Left renal pelvis (tissue), 4 donors: ENCODE measurements around the gene BLOC1S6. TPM values are rescaled to one million over a fixed set of nuclear protein-coding genes. Genes with fewer than 3 reads are reported as not detected.
"Not testable (repeated sequence)": the region's sequence is repeated elsewhere in the genome, so short reads cannot be mapped to it uniquely, and the experiment has no call there.

Experiments used
- DNase-seq, 4 donors: peaks; one replicate each; pipeline ENCODE4 v3.0.0-alpha.2; 2013; ENCODE audit warnings: low read depth in 4 of 4, low spot score in 3 of 4
- polyA plus RNA-seq, 4 donors: library from polyadenylated mRNA; unstranded; fragments of 120-200 nt; gene quantifications; one replicate each; pipeline ENCODE4 v1.2.1, GENCODE V29; 2013; ENCODE audit not compliant: insufficient read length in 4 of 4

BLOC1S6 gene
- polyA plus RNA-seq, 4 donors, result 48.4 to 57.4 (median 50.3) TPM

DNA sequence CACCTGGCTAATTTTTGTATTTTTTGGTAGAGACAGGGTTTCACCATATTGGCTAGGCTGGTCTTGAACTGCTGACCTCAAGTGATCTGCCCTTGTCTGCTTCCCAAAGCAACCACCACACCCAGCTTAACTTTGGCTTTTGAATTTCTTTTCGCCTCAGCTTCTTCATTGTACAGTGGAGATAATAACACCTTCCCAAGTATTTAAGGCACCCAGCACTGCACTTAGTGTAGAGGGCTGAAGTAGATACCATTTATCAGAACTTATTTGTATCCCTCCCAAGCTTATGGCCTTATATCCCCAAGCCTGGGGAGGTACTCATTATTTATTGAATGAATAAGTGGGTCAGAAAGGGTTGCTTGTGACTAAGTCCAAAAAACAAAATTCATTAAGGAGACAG lies 50.0 kb downstream of the BLOC1S6 start:
- no peak for DNase-seq

DNA sequence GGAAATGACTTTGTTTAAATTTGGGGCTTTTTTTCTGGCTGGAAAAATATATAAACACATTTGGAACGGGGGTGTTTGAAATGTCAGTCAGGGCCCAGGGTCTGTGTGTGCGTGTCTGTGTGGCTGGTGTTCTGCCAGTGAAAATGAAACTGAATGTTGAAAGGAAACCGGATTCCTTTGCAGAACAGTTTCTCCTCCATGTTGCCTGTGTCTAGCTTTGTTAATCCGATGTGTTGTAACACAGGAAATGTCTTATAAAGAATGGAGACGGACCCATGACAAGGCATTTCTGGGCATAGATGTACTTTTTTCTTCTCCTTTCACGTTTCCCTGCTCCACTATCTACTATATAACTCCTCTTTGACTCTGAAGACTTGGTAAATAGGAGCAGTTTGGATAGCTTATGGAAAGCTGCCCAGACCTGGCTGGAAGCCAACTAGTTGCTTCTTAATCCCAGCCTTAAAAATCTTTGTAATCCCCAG lies 50.4 kb downstream of the BLOC1S6 start:
- peak in 2 of 4 donors; percentile 33 to 37 for DNase-seq

DNA sequence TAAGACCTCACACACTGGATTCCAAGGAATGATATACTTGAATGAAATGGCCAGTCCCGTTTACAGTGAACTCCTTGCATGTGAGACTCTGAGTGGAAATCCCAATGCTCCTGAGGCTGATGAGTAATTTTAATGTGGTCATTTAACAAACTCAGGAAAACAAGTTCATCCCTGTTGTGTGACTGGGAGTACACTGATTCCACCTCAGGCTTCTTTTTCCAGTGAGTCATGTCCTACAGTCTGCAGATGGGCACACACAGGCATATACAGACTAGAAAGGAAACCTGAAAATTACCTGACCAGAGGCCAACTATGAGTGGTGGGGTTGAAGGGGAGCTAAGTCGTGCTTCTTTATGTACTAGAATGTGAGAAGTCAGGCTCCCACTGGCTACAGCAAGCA lies 53.4 kb downstream of the BLOC1S6 start:
- no peak for DNase-seq

DNA sequence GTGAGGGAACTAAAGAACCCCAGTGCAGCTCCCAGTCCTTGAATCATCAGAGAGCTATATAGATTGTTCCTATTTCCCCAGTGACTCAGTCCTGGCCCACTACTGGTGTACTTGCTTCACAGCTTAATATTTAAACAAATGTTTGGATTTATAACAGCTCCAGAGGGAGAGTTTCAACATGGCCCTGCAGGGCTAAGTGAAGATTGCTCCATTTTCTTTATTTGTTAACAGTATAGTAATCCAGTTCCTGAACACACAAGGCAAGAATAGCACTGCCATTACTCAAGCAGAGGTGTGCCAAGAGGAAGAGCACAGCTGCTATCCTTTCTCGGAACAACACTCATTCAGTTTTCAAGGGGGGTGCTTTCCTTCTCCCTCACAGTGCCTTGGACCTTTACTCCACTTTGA lies 54.2 kb downstream of the BLOC1S6 start:
- DNase-seq, result no peak

DNA sequence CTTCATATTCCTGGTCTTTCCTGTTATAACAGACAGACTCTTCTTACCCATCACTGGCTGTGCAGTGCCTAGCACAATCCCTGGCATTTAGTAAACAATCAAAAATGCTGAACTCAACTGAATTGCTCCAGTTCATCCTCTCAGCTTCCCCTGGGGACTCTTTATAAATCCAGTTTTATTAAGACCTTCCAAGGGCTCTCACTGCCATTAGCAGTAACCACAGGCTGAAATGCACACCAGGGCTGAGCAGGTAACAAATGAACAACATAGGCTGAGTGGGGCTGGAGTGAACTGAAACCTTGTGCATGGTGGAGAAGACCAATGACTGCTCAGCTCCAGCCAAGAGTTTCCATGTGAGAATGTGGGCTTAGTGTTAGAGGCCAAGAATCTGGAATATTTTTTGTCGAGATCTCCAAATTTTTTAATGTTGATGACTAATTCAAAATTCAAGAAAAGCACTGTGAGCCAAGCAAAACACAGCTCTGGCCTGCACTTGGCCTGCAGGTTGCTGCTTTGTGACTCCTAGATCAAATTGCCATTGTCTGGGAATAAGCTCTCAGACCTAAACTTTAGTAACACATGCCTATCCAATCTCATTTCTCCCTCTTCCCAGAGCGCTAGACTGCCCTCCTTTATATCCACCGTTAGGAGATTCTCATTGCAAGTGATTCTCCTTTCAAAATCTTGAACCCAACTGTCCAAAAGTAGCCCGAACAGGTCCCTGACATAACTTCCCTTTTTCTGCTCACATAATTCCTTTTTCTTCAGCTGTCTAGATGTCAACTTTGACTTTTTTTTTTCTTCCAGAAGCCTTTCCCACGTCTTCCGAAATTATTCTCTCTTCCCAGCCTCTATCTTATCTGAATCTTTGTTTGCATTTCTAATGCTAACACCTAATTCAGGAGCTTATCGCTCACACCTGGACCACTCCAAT lies 55.1 kb downstream of the BLOC1S6 start:
- DNase-seq, result no peak

GRCh38 chr15:45644437-45644836 lies 57.3 kb downstream of the BLOC1S6 start:
- DNase-seq, result no peak

GRCh38 chr15:45645026-45645980 lies 58.1 kb downstream of the BLOC1S6 start:
- DNase-seq, result no peak

- no peak for DNase-seq
Measured at GRCh38 chr15:45646220-45646619, 59.0 kb downstream of the BLOC1S6 start.

DNA sequence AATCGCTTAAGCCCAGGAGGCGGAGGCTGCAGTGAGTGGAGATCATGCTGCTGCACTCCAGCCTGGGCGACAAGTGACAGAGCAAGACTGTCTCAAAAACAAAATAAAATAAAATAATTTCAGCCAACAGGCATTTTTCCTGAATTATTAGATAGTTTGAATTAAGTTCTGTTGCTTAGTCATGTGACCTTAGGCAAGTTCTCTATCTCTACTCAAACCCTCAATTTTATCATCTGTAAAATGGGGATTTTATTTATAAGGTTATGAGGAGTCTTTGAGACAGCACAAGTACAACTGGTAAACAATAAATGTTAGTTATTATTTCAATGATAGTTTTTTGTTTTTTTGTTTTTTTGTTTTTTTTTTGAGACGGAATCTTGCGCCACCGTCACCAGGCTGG lies 60.6 kb downstream of the BLOC1S6 start:
- no peak for DNase-seq

DNA sequence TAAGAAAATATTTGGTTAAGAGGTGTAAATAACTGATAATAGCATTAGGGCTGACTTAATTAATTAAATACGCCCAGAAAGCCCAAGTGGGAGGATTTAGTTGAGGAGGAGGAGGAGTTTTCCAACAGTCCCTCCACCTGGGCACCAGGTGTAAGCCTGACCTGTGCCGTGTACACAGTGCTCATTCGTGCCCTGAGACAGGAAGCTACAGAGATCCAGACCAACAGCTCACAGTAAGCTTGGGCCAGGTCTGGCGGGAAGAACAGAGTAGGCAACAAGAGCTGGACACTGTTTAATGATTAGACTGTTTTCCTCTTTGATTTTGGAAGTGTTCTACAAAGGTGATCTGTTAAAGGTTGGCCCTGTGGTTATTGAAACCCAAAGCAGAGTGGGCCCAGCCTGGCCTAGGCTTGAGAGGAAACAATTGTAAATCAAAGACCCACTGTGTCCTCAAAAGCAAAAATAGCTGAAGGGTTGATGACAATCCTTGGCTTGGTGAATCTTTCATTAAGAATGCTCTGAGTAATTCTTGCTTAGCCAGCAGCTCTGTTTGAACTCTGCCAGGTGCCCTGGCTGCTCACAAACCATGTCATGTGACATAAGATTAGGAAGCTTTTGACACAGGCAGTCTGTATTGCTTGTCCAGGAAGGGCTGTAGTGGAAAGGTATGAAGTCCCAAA lies 61.5 kb downstream of the BLOC1S6 start:
- no peak for DNase-seq

DNA sequence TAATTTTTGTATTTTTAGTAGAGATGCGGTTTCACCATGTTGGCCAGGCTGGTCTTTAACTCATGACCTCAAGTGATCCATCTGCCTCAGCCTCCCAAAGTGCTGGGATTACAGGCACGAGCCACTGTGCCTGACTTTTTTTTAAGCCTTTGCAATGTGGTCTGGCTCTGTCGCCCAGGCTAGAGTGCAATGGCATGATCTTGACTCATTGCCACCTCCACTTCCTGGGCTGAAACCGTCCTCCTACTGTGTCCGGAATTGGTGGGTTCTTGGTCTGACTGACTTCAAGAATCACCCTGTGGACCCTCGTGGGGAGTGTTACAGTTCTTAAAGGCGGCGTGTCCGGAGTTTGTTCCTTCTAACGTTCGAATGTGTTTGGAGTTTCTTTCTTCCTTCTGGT lies 62.8 kb downstream of the BLOC1S6 start:
- DNase-seq, result not testable (repeated sequence)

DNA sequence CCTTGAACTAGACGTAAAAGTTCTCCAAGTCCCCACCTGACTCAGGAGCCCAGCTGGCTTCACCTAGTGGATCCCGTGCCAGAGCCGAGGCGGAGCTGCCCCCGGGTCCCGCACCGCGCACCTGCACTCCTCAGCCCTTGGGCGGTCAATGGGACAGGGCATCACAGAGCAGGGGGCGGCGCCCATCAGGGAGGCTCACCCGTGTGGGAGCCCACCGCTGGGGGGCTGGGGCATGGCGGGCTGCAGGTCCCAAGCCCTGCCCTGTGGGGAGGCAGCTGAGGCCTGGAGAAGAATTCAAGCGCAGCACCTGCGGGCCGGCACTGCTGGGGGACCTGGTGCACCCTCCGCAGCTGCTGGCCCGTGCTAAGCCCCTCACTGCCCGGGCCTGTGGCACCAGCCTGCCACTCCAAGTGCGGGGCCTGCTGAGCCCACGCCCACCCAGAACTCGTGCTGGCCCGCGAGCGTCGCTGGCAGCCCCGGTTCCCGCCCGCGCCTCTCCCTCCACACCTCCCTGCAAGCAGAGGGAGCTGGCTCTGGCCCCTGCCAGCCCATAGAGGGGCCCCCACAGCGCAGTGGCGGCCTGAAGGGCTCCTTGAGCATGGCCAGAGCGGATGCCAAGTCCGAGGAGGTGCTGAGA lies 63.8 kb downstream of the BLOC1S6 start:
- no peak for DNase-seq

GRCh38 chr15:45653702-45654424 lies 66.7 kb downstream of the BLOC1S6 start:
- no peak for DNase-seq

GRCh38 chr15:45654749-45655148 lies 67.6 kb downstream of the BLOC1S6 start:
- DNase-seq, result no peak

GRCh38 chr15:45657254-45657653 lies 70.1 kb downstream of the BLOC1S6 start:
- DNase-seq, result no peak

DNA sequence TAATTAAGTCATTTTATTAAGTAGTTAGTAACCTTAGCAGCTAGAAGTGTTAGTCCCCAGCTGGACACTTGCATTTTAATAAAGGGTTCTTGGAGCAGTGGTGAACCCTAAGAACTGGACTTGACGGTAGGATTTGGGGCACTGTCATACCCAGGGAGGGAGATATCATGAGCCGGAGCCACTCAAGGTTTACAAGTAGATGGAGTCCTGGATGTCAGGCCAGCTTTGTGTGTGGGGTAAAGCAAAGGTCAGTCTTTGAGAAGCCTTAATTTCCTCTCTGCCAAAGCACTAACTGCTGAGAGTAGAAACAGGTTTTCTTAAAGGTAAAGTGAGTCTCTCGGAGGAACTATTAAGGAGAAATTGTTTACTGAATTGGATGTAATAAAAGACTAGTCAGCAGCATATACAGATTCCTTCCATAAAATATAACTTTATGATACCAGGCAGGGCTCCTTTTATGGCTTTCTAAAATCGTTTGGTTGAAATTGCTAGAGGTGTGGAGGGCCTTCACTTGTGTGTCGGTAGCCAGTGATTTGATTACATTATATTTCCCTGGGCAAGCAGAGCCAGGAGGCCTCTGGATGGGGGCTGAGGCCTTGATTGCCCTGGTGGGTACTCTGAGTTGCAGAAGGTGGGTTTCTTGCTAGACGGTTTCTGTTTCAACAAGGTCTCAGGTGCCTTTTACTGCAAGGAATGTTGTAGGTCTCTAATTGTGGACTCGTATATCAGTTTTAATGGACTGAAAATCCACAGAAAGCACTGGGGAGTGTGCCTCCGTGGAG lies 70.8 kb downstream of the BLOC1S6 start:
- no peak for DNase-seq
